Dendritic cell treated with granulocyte-macrophage colony-stimulating factor and Interleukin-4, amounts not matched to agents 40 ng/mL and 50 ng/mL, for 4 days (primary cell): Measurements from ENCODE around the gene AFAP1L2.

Source experiments
- H3K27ac Mint-ChIP-seq: one replicate; pipeline ENCODE4 v1.8.0; 2022; ENCODE audit warnings: mild to moderate bottlenecking, mixed read lengths
- H3K27me3 Mint-ChIP-seq: one replicate; pipeline ENCODE4 v1.8.0; 2022; ENCODE audit warnings: mild to moderate bottlenecking, mixed read lengths
- H3K36me3 Mint-ChIP-seq: one replicate; pipeline ENCODE4 v1.8.0; 2022; ENCODE audit warnings: low read depth, mixed read lengths
- H3K4me1 Mint-ChIP-seq: one replicate; pipeline ENCODE4 v1.8.0; 2022; ENCODE audit warnings: low read depth, mixed read lengths
- H3K4me3 Mint-ChIP-seq: one replicate; pipeline ENCODE4 v1.8.0; 2022; ENCODE audit warnings: mild to moderate bottlenecking, moderate library complexity, mixed read lengths
- H3K9me3 Mint-ChIP-seq: one replicate; pipeline ENCODE4 v1.8.0; 2022; ENCODE audit warnings: mixed read lengths
- intact Hi-C: fragments of 100-400 bp; cut with micrococcal nuclease; formaldehyde crosslinking; loops from one replicate; pipeline ENCODE4 v1.15.0; 2022

The AFAP1L2 gene

GRCh38 chr10:114258274-114258840, 145.9 kb downstream of the AFAP1L2 start:
- H3K27me3 Mint-ChIP-seq, result peaks cover under 1% of the 10 kb centered on the region
- intact Hi-C loops, result no loop called here

GRCh38 chr10:114257498-114257897, 146.8 kb downstream of the AFAP1L2 start:
- intact Hi-C loops, result no loop called here

More at GRCh38 chr10:114258274-114258840, 145.9 kb downstream of the AFAP1L2 start:
- H3K36me3 Mint-ChIP-seq, result no peaks in the 10 kb centered on the region
- no peak overlapping the region for H3K4me3 Mint-ChIP-seq
- H3K4me1 Mint-ChIP-seq, result no peaks in the 10 kb centered on the region
- no peaks in the 10 kb centered on the region for H3K9me3 Mint-ChIP-seq
- H3K27ac Mint-ChIP-seq, result no peak overlapping the region

GRCh38 chr10:114256822-114257221, 147.5 kb downstream of the AFAP1L2 start:
- intact Hi-C loops, result no loop called here
- no peaks in the 10 kb centered on the region for H3K27me3 Mint-ChIP-seq
- no peaks in the 10 kb centered on the region for H3K9me3 Mint-ChIP-seq
- H3K4me3 Mint-ChIP-seq, result no peak overlapping the region
- H3K27ac Mint-ChIP-seq, result no peak overlapping the region
- no peaks in the 10 kb centered on the region for H3K36me3 Mint-ChIP-seq
- no peaks in the 10 kb centered on the region for H3K4me1 Mint-ChIP-seq

More at GRCh38 chr10:114257498-114257897, 146.8 kb downstream of the AFAP1L2 start:
- no peaks in the 10 kb centered on the region for H3K9me3 Mint-ChIP-seq
- H3K4me3 Mint-ChIP-seq, result no peak overlapping the region
- H3K4me1 Mint-ChIP-seq, result no peaks in the 10 kb centered on the region
- no peak overlapping the region for H3K27ac Mint-ChIP-seq
- no peaks in the 10 kb centered on the region for H3K36me3 Mint-ChIP-seq
- H3K27me3 Mint-ChIP-seq, result no peaks in the 10 kb centered on the region

- intact Hi-C loops, result no loop called here
- Mint-ChIP-seq H3K4me3 (no peak overlapping the region), H3K9me3 (no peaks in the 10 kb centered on the region), H3K27me3 (no peaks in the 10 kb centered on the region), H3K36me3 (no peaks in the 10 kb centered on the region), H3K4me1 (no peaks in the 10 kb centered on the region), H3K27ac (no peak overlapping the region)
Measured at GRCh38 chr10:114256008-114256765, 148.1 kb downstream of the AFAP1L2 start.

- no peak overlapping the region for H3K27ac Mint-ChIP-seq
- H3K4me3 Mint-ChIP-seq, result no peak overlapping the region
- no peaks in the 10 kb centered on the region for H3K4me1 Mint-ChIP-seq
- intact Hi-C loops, result no loop called here
- H3K27me3 Mint-ChIP-seq, result no peaks in the 10 kb centered on the region
- no peaks in the 10 kb centered on the region for H3K9me3 Mint-ChIP-seq
- H3K36me3 Mint-ChIP-seq, result no peaks in the 10 kb centered on the region
Measured at GRCh38 chr10:114255227-114255626, 149.1 kb downstream of the AFAP1L2 start.

GRCh38 chr10:114252883-114253282, 151.4 kb downstream of the AFAP1L2 start:
- no peaks in the 10 kb centered on the region for H3K27me3 Mint-ChIP-seq
- intact Hi-C loops, result no loop called here
- no peaks in the 10 kb centered on the region for H3K4me1 Mint-ChIP-seq

GRCh38 chr10:114252092-114252491, 152.2 kb downstream of the AFAP1L2 start:
- no peaks in the 10 kb centered on the region for H3K27me3 Mint-ChIP-seq
- H3K4me1 Mint-ChIP-seq, result no peaks in the 10 kb centered on the region
- H3K27ac Mint-ChIP-seq, result no peak overlapping the region
- intact Hi-C loops, result no loop called here
- no peak overlapping the region for H3K4me3 Mint-ChIP-seq
- no peaks in the 10 kb centered on the region for H3K36me3 Mint-ChIP-seq
- no peaks in the 10 kb centered on the region for H3K9me3 Mint-ChIP-seq

More at GRCh38 chr10:114252883-114253282, 151.4 kb downstream of the AFAP1L2 start:
- Mint-ChIP-seq H3K36me3 (no peaks in the 10 kb centered on the region), H3K27ac (no peak overlapping the region), H3K9me3 (no peaks in the 10 kb centered on the region), H3K4me3 (no peak overlapping the region)

GRCh38 chr10:114250716-114251115, 153.6 kb downstream of the AFAP1L2 start:
- no peaks in the 10 kb centered on the region for H3K27me3 Mint-ChIP-seq
- no peaks in the 10 kb centered on the region for H3K4me1 Mint-ChIP-seq
- H3K4me3 Mint-ChIP-seq, result no peak overlapping the region
- intact Hi-C loops, result no loop called here
- H3K9me3 Mint-ChIP-seq, result no peaks in the 10 kb centered on the region
- H3K27ac Mint-ChIP-seq, result no peak overlapping the region
- H3K36me3 Mint-ChIP-seq, result no peaks in the 10 kb centered on the region

- H3K4me3 Mint-ChIP-seq, result no peak overlapping the region
- no peak overlapping the region for H3K27ac Mint-ChIP-seq
- H3K36me3 Mint-ChIP-seq, result no peaks in the 10 kb centered on the region
- H3K4me1 Mint-ChIP-seq, result no peaks in the 10 kb centered on the region
- no peaks in the 10 kb centered on the region for H3K9me3 Mint-ChIP-seq
- peaks cover 2% of the 10 kb centered on the region for H3K27me3 Mint-ChIP-seq
- intact Hi-C loops, result no loop called here
Measured at GRCh38 chr10:114250236-114250635, 154.1 kb downstream of the AFAP1L2 start.

GRCh38 chr10:114246679-114247305, 157.5 kb downstream of the AFAP1L2 start:
- H3K4me3 Mint-ChIP-seq, result no peak overlapping the region
- H3K27me3 Mint-ChIP-seq, result peaks cover 17% of the 10 kb centered on the region
- H3K4me1 Mint-ChIP-seq, result no peaks in the 10 kb centered on the region
- intact Hi-C loops, result no loop called here
- H3K36me3 Mint-ChIP-seq, result no peaks in the 10 kb centered on the region
- no peak overlapping the region for H3K27ac Mint-ChIP-seq
- H3K9me3 Mint-ChIP-seq, result no peaks in the 10 kb centered on the region

GRCh38 chr10:114245121-114245791, 159.0 kb downstream of the AFAP1L2 start:
- Mint-ChIP-seq H3K27ac (no peak overlapping the region), H3K4me1 (no peaks in the 10 kb centered on the region), H3K36me3 (no peaks in the 10 kb centered on the region), H3K9me3 (no peaks in the 10 kb centered on the region), H3K27me3 (peaks cover 30% of the 10 kb centered on the region), H3K4me3 (no peak overlapping the region)
- intact Hi-C loops, result no loop called here
